C4-2B (cell line): ENCODE data around the gene JUND.

Source experiments
- CTCF ChIP-seq: fragments of 450-650 bp; conservative IDR thresholded peaks from 2 replicates; pipeline ENCODE4 v1.5.1; 2017; ENCODE audit warnings: mild to moderate bottlenecking
- ZFX ChIP-seq: fragments of 450-650 bp; IDR thresholded peaks from 2 replicates; pipeline ENCODE4 v1.6.1; 2017

- no peak for TF ChIP-seq CTCF
- TF ChIP-seq ZFX: no peak
Measured at GRCh38 chr19:18253130-18253529, 28.3 kb downstream of the JUND start.
